Gastrocnemius medialis (tissue), 4 donors: ENCODE measurements around the gene USP27X.

Experiments
- POLR2A ChIP-seq, 2 donors: fragments of 450-650 bp; IDR thresholded peaks; one replicate each; pipeline ENCODE4 v1.6.1; 2017; ENCODE audit warnings: antibody characterized with exemption in 2 of 2, mild to moderate bottlenecking in 2 of 2, moderate library complexity in 2 of 2
- TF ChIP-seq, protein P1 (sequence below), 5 experiments: fragments of 450-650 bp in 3 of 5; fragments of 200-600 bp in 2 of 5; sonication (generic) in 2 of 5; IDR thresholded peaks in 4 of 5; conservative IDR thresholded peaks in 1 of 5; 1 replicate in 4 of 5; 2 replicates in 1 of 5; pipeline ENCODE4 v1.5.1; 2016 to 2019; ENCODE audit warnings: antibody characterized with exemption in 5 of 5, mild to moderate bottlenecking in 3 of 5, moderate library complexity in 3 of 5

DNA sequence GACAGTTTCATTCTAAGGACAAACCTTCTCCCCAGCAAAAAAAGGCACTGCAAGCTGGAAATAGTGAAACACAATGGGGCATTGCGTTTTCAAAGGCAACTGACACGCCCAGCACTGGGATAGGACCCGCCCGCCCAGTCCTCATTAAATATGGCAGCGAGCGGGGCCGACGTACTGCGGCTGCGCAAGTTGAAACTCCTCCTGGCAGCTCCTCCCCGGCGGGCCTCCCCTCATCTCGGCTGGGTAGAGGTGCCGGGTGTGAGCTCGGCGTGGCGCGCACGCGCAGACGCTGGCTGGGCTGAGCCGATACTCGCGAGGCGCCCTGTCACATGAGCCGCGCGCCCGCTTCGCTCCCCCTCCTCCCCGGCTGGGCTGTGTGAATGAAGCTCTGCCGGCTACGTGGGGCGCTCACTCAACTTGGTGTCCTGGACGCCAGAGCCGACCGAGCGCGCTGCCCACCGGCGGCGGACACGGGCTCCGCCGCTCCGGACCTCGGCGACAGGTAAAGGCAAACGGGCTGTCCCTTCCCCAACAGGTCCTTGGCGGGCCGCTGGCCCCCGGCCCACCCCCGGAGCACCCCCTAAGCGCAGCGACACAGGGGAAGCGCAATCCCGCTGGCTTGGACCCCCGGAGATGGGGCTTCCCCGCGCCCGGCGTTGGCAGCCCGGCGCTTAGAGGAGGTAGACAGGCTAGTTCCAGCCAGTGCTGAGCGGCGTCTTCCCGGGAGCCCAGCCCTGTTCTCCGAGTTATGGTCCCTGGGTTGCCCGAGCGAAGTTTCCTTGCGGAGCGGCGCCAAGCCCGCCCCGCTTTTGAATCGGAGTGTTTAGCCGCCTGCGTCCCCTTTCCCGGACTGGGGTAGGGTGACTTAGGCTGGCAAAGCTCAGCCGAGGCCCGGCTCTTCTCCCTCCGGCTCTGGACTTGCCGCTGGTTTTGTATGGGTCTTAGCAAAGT lies 43.3 kb downstream of the USP27X start, which contains the start of gene CLCN5:
- TF ChIP-seq, protein P1, sequence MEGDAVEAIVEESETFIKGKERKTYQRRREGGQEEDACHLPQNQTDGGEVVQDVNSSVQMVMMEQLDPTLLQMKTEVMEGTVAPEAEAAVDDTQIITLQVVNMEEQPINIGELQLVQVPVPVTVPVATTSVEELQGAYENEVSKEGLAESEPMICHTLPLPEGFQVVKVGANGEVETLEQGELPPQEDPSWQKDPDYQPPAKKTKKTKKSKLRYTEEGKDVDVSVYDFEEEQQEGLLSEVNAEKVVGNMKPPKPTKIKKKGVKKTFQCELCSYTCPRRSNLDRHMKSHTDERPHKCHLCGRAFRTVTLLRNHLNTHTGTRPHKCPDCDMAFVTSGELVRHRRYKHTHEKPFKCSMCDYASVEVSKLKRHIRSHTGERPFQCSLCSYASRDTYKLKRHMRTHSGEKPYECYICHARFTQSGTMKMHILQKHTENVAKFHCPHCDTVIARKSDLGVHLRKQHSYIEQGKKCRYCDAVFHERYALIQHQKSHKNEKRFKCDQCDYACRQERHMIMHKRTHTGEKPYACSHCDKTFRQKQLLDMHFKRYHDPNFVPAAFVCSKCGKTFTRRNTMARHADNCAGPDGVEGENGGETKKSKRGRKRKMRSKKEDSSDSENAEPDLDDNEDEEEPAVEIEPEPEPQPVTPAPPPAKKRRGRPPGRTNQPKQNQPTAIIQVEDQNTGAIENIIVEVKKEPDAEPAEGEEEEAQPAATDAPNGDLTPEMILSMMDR (IDR thresholded peaks at IDR 0.05 in 4 of 5, conservative IDR thresholded peaks at IDR 0.05 in 1 of 5): no peak
- peak; percentile 63 to 76 for TF ChIP-seq POLR2A (IDR thresholded peaks at IDR 0.05)
